ENCODE results near the gene STX19. TPM values are rescaled to one million over a fixed set of nuclear protein-coding genes. Genes with fewer than 3 reads are reported as not detected.
"Not testable (repeated sequence)": the region's sequence is repeated elsewhere in the genome, so short reads cannot be mapped to it uniquely, and the experiment has no call there.

Gene STX19
- total RNA-seq: not detected

GRCh38 chr3:94028093-94028837 lies at the start of gene STX19:
Gene STX19, minus strand, starts transcription at chr3:94028597. Its CDS starts 13,328 bp downstream, at chr3:94015269.
- no peak for ATAC-seq
- DNase-seq (ENCODE audit: low spot score): no peak

- DNase-seq (ENCODE audit: low spot score) (no peak), ATAC-seq (no peak)
Measured at GRCh38 chr3:94076055-94076454, 47.7 kb upstream of the STX19 start.

- no peak for ATAC-seq
- DNase-seq (ENCODE audit: low spot score): no peak
Measured at GRCh38 chr3:94071713-94072284, 43.4 kb upstream of the STX19 start.

- ATAC-seq (no peak), DNase-seq (ENCODE audit: low spot score) (no peak)
Measured at GRCh38 chr3:94070341-94070911, 42.0 kb upstream of the STX19 start.

GRCh38 chr3:94069194-94069813 lies 40.9 kb upstream of the STX19 start:
- ATAC-seq (peak; percentile 71), DNase-seq (ENCODE audit: low spot score) (no peak)

- ATAC-seq (no peak), DNase-seq (ENCODE audit: low spot score) (no peak)
Measured at GRCh38 chr3:94066506-94067500, 38.4 kb upstream of the STX19 start.

GRCh38 chr3:94065819-94066480 lies 37.6 kb upstream of the STX19 start:
- ATAC-seq: no peak
- DNase-seq (ENCODE audit: low spot score): no peak

GRCh38 chr3:94065122-94065521 lies 36.7 kb upstream of the STX19 start:
- ATAC-seq: no peak

GRCh38 chr3:94064243-94064860 lies 36.0 kb upstream of the STX19 start:
- DNase-seq (ENCODE audit: low spot score) (no peak), ATAC-seq (no peak)

More at GRCh38 chr3:94065122-94065521, 36.7 kb upstream of the STX19 start:
- no peak for DNase-seq (ENCODE audit: low spot score)

GRCh38 chr3:94063496-94064119 lies 35.2 kb upstream of the STX19 start:
- no peak for ATAC-seq
- no peak for DNase-seq (ENCODE audit: low spot score)

- DNase-seq (ENCODE audit: low spot score) (peak; percentile 94), ATAC-seq (peak; percentile 96)
Measured at GRCh38 chr3:94062513-94063404, 34.4 kb upstream of the STX19 start, which contains the start of the genes DHFR2 and NSUN3. Gene DHFR2, minus strand, starts transcription at chr3:94062916. Its CDS starts 1,405 bp downstream, at chr3:94061511. Gene NSUN3, plus strand, starts transcription at chr3:94063061. Its CDS starts 66 bp downstream, at chr3:94063127.

- no peak for ATAC-seq
- DNase-seq (ENCODE audit: low spot score): no peak
Measured at GRCh38 chr3:94061297-94061696, 32.9 kb upstream of the STX19 start.

- DNase-seq (ENCODE audit: low spot score) (no peak), ATAC-seq (no peak)
Measured at GRCh38 chr3:94050546-94050945, 22.1 kb upstream of the STX19 start.

GRCh38 chr3:94049267-94049666 lies 20.9 kb upstream of the STX19 start:
- ATAC-seq: no peak

GRCh38 chr3:94046533-94046932 lies 18.1 kb upstream of the STX19 start:
- DNase-seq (ENCODE audit: low spot score) (no peak), ATAC-seq (no peak)

More at GRCh38 chr3:94049267-94049666, 20.9 kb upstream of the STX19 start:
- DNase-seq (ENCODE audit: low spot score): no peak

- DNase-seq (ENCODE audit: low spot score); ATAC-seq: not testable (repeated sequence)
Measured at GRCh38 chr3:94044100-94044936, 15.9 kb upstream of the STX19 start.

- DNase-seq (ENCODE audit: low spot score): no peak
- ATAC-seq: no peak
Measured at GRCh38 chr3:94043285-94043684, 14.9 kb upstream of the STX19 start.

All from left lobe of liver (tissue), 2 donors.